H1 (cell line): Measurements from ENCODE around the gene DFFB. TPM values are rescaled to one million over a fixed set of nuclear protein-coding genes. Genes with fewer than 3 reads are reported as not detected.

Experiments used
- CTCF ChIA-PET: fragments of 300-600 bp; sonication (Branson Sonifier 250); formaldehyde crosslinking; loops from one replicate; lab custom pipeline; 2021; ENCODE audit not compliant: partially characterized antibody; lab: Charles Lee
- POLR2A ChIA-PET: fragments of 300-600 bp; sonication (Branson Sonifier 250); formaldehyde crosslinking; loops from one replicate; lab custom pipeline; 2021; ENCODE audit warnings: inconsistent platforms; ENCODE audit not compliant: partially characterized antibody; lab: Charles Lee
- DNase-seq, 2 experiments: peaks; one replicate each; pipeline versions ENCODE4 v3.0.0 to v3.0.0-alpha.2; 2010 to 2022; ENCODE audit warnings: low spot score in 2 of 2, low read depth in 1 of 2, mixed read lengths in 1 of 2
- FAIRE-seq: peaks from 2 replicates; lab custom pipeline; 2011; peaks lifted over from hg19 to GRCh38; lab: Jason Lieb, UNC
- H2AFZ ChIP-seq: 2 replicates; pipeline ENCODE4 v1.8.1; 2012; ENCODE audit warnings: low read length, inconsistent platforms
- H2AK5ac ChIP-seq: 2 replicates; pipeline ENCODE4 v1.6.1; 2013; ENCODE audit warnings: low read depth, low read length
- H2BK120ac ChIP-seq: replicated peaks from 2 replicates; pipeline ENCODE3; 2013; ENCODE audit warnings: low read depth, low read length, inconsistent platforms
- H2BK12ac ChIP-seq: 2 replicates; pipeline ENCODE4 v1.6.1; 2013; ENCODE audit warnings: low read depth, low read length
- H2BK15ac ChIP-seq: 2 replicates; pipeline ENCODE4 v1.6.1; 2013; ENCODE audit warnings: low read length
- H2BK20ac ChIP-seq: 2 replicates; pipeline ENCODE4 v1.6.1; 2013; ENCODE audit warnings: low read length
- H2BK5ac ChIP-seq: 2 replicates; pipeline ENCODE4 v1.6.1; 2013; ENCODE audit warnings: low read depth, low read length
- H3K14ac ChIP-seq: 2 replicates; pipeline ENCODE4 v1.6.1; 2013; ENCODE audit warnings: inconsistent platforms; ENCODE audit not compliant: insufficient read length
- H3K18ac ChIP-seq: 2 replicates; pipeline ENCODE4 v1.6.1; 2013; ENCODE audit warnings: low read length; ENCODE audit errors: extremely low read depth
- H3K23ac ChIP-seq: 2 replicates; pipeline ENCODE4 v1.6.1; 2013; ENCODE audit warnings: inconsistent platforms; ENCODE audit not compliant: insufficient read length
- H3K23me2 ChIP-seq: 2 replicates; pipeline ENCODE4 v1.6.1; 2013; ENCODE audit warnings: low read depth, low read length
- H3K27ac ChIP-seq: 2 replicates; pipeline ENCODE4 v1.6.1; 2011; ENCODE audit warnings: low read depth, low read length, inconsistent platforms
- H3K27me3 ChIP-seq, 4 experiments: replicated peaks in 1 of 4; 1 replicate in 1 of 4; 2 replicates in 3 of 4; pipeline versions ENCODE4 v1.6.1 to v1.8.1; 2011 to 2013; ENCODE audit warnings: low read length in 3 of 4, mild to moderate bottlenecking in 3 of 4, inconsistent platforms in 2 of 4, mixed read lengths in 2 of 4, moderate library complexity in 1 of 4; ENCODE audit not compliant: control insufficient read depth in 3 of 4, insufficient read depth in 3 of 4; ENCODE audit errors: extremely low read depth in 1 of 4
- H3K36me3 ChIP-seq, 4 experiments: 2 replicates each; pipeline versions ENCODE4 v1.6.1 to v1.8.1; 2011 to 2013; ENCODE audit warnings: mild to moderate bottlenecking in 4 of 4, low read length in 3 of 4, moderate library complexity in 2 of 4, control low read depth in 1 of 4, inconsistent platforms in 1 of 4; ENCODE audit not compliant: insufficient read depth in 4 of 4, control insufficient read depth in 2 of 4
- H3K4ac ChIP-seq: replicated peaks from 2 replicates; pipeline ENCODE3; 2013; ENCODE audit warnings: low read length, low read depth, mixed read lengths, inconsistent platforms; ENCODE audit not compliant: insufficient read length
- H3K4me1 ChIP-seq, 4 experiments: replicated peaks in 1 of 4; 1 replicate in 1 of 4; 2 replicates in 3 of 4; pipeline versions ENCODE4 v1.6.1 to v1.8.1; 2011 to 2013; ENCODE audit warnings: low read length in 3 of 4, inconsistent platforms in 2 of 4, mixed read lengths in 1 of 4; ENCODE audit not compliant: insufficient read depth in 4 of 4, control insufficient read depth in 3 of 4
- H3K4me2 ChIP-seq, 2 experiments: 2 replicates each; pipeline versions ENCODE4 v1.6.1 to v1.8.1; 2011 to 2013; ENCODE audit warnings: low read depth in 2 of 2, low read length in 2 of 2, control low read depth in 1 of 2, inconsistent platforms in 1 of 2, mild to moderate bottlenecking in 1 of 2; ENCODE audit not compliant: insufficient read depth in 1 of 2
- H3K4me3 ChIP-seq, 4 experiments: fragments of 200-600, 300-600 bp in 1 of 4; sonication (generic), shearing (Covaris generic), sonication (Bioruptor Twin) in 1 of 4; 2 replicates each; pipeline versions ENCODE4 v1.5.1 to v1.8.1; 2011 to 2016; ENCODE audit warnings: low read length in 4 of 4, low read depth in 3 of 4, control low read depth in 2 of 4, inconsistent platforms in 2 of 4, mild to moderate bottlenecking in 2 of 4, mixed read lengths in 1 of 4, moderate library complexity in 1 of 4; ENCODE audit not compliant: insufficient read depth in 2 of 4; ENCODE audit errors: extremely low read depth in 1 of 4
- H3K56ac ChIP-seq: replicated peaks from 2 replicates; pipeline ENCODE3; 2013; ENCODE audit warnings: low read depth, mild to moderate bottlenecking, mixed read lengths, low read length, inconsistent platforms; ENCODE audit not compliant: insufficient read length
- H3K79me1 ChIP-seq: 2 replicates; pipeline ENCODE4 v1.6.1; 2013; ENCODE audit warnings: low read depth, low read length, control low read depth
- H3K79me2 ChIP-seq, 2 experiments: 2 replicates each; pipeline versions ENCODE4 v1.6.1 to v1.8.1; 2012 to 2013; ENCODE audit warnings: low read length in 2 of 2, mild to moderate bottlenecking in 2 of 2, inconsistent platforms in 1 of 2; ENCODE audit not compliant: insufficient read depth in 2 of 2, control insufficient read depth in 1 of 2
- H3K9ac ChIP-seq, 4 experiments: replicated peaks in 1 of 4; 1 replicate in 1 of 4; 2 replicates in 3 of 4; pipeline versions ENCODE4 v1.6.1 to v1.8.1; 2011 to 2013; ENCODE audit warnings: low read depth in 3 of 4, low read length in 3 of 4, control low read depth in 2 of 4, mild to moderate bottlenecking in 2 of 4, moderate library complexity in 2 of 4, inconsistent platforms in 1 of 4; ENCODE audit errors: extremely low read depth in 1 of 4
- H3K9me3 ChIP-seq, 2 experiments: 2 replicates each; pipeline versions ENCODE4 v1.6.1 to v1.8.1; 2012 to 2013; ENCODE audit warnings: mild to moderate bottlenecking in 2 of 2, moderate library complexity in 2 of 2, control low read depth in 1 of 2, inconsistent platforms in 1 of 2, low read depth in 1 of 2, low read length in 1 of 2, mixed read lengths in 1 of 2; ENCODE audit not compliant: insufficient read depth in 2 of 2
- H4K20me1 ChIP-seq, 2 experiments: replicated peaks in 1 of 2; 2 replicates each; pipeline versions ENCODE3 to v1.8.1; 2011 to 2013; ENCODE audit warnings: inconsistent platforms in 2 of 2, low read length in 2 of 2, mild to moderate bottlenecking in 1 of 2; ENCODE audit not compliant: insufficient read depth in 2 of 2, control insufficient read depth in 1 of 2
- H4K5ac ChIP-seq: 2 replicates; pipeline ENCODE4 v1.6.1; 2013; ENCODE audit warnings: low read length, low read depth, mixed read lengths, inconsistent platforms; ENCODE audit not compliant: insufficient read length
- H4K8ac ChIP-seq: 2 replicates; pipeline ENCODE4 v1.8.0; 2013; ENCODE audit warnings: mild to moderate bottlenecking, moderate library complexity, low read length, inconsistent platforms; ENCODE audit not compliant: insufficient read depth; ENCODE audit errors: extremely low read depth
- H4K91ac ChIP-seq: replicated peaks from 2 replicates; pipeline ENCODE3; 2013; ENCODE audit warnings: low read length, mixed read lengths, inconsistent platforms; ENCODE audit not compliant: insufficient read length
- HDAC2 ChIP-seq, 2 experiments: fragments of 300-600 bp in 1 of 2; sonication (generic) in 1 of 2; IDR thresholded peaks; 2 replicates each; pipeline ENCODE4 v1.6.1; 2011 to 2012; ENCODE audit warnings: low read depth in 2 of 2, low read length in 2 of 2, mild to moderate bottlenecking in 2 of 2, moderate library complexity in 2 of 2, borderline replicate concordance in 1 of 2, inconsistent platforms in 1 of 2
- HDAC6 ChIP-seq: IDR thresholded peaks from one replicate; pipeline ENCODE4 v1.7.1; 2012; ENCODE audit warnings: low read depth, mild to moderate bottlenecking, inconsistent platforms, low read length, moderate library complexity
- RXRA ChIP-seq: IDR thresholded peaks from 2 replicates; pipeline ENCODE4 v1.6.1; 2011; ENCODE audit warnings: low read depth, mild to moderate bottlenecking, low read length, moderate library complexity; ENCODE audit not compliant: insufficient read depth
- ZNF274 ChIP-seq: IDR thresholded peaks from 2 replicates; pipeline ENCODE4 v1.7.0; 2012; ENCODE audit warnings: low read length, borderline replicate concordance; ENCODE audit errors: extremely low read depth
- WGBS, 2 experiments: shearing (Covaris generic) in 1 of 2; methylation state at CpG; one replicate each; pipeline versions ENCODE4 v1.1.6 to v1.1.7; 2013 to 2015; ENCODE audit warnings: low lambda C conversion rate in 2 of 2, mixed read lengths in 2 of 2, inconsistent platforms in 1 of 2, low coverage in 1 of 2, missing lambda C conversion rate in 1 of 2; ENCODE audit not compliant: insufficient replicate concordance in 2 of 2, insufficient coverage in 1 of 2, insufficient read length in 1 of 2; ENCODE audit errors: extremely low coverage in 1 of 2, missing lambda C conversion rate in 1 of 2; 5-methylcytosine and 5-hydroxymethylcytosine counted together
- polyA plus RNA-seq, 7 experiments: library from polyadenylated mRNA; depleted of rRNA in 3 of 7; stranded (reverse) in 5 of 7; unstranded in 2 of 7; fragments of >200 nt in 5 of 7; fragments of 200-250 nt in 2 of 7; gene quantifications; 1 replicate in 5 of 7; 2 replicates in 1 of 7; 4 replicates in 1 of 7; pipeline versions ENCODE4 v1.2.1 to v1.2.3, GENCODE V29; 2011 to 2013; ENCODE audit warnings: missing spikeins in 2 of 7, mixed read lengths in 2 of 7
- total RNA-seq: library from RNA; stranded (reverse); fragmentation: NEBNext Ultra II Directional; extraction: Animal tissue kit (Norgen Biotek cat#: 25700); gene quantifications from 2 replicates; pipeline ENCODE4 v1.2.1, GENCODE V29; 2021

Gene DFFB
- total and polyA plus RNA-seq, 2 of the 8 experiments (the other 6 are each of a cell fraction or from before 2014, with no cell fraction given): 8.6 to 11.9 TPM

- Histone ChIP-seq H3K9ac (no peak overlapping the region), H4K5ac (no peak overlapping the region), H3K27ac (no peak overlapping the region), H2BK120ac (no peak overlapping the region), H3K4me3 (no peak overlapping the region), H2AFZ (no peak overlapping the region), H3K23me2 (no peaks in the 10 kb centered on the region; the same call in 1 of the 2 replicates), H4K20me1 (no peaks in the 10 kb centered on the region), H3K23ac (no peak overlapping the region), H3K14ac (no peak overlapping the region), H3K79me1 (no peaks in the 10 kb centered on the region; the same call in 1 of the 2 replicates), H3K27me3 (no peaks in the 10 kb centered on the region; a peak in 1 of 7 replicates), H3K36me3 (no peaks in the 10 kb centered on the region), H2BK20ac (no peak overlapping the region), H2BK12ac (0 out of 2 replicates have a peak overlapping the region, but pooled peaks have one; percentile 10), H3K4ac (no peak overlapping the region), H3K4me2 (no peak overlapping the region), H2BK15ac (no peak overlapping the region), H3K79me2 (no peaks in the 10 kb centered on the region), H4K91ac (peak overlapping the region; percentile 52), H3K9me3 (no peaks in the 10 kb centered on the region), H3K56ac (no peak overlapping the region), H3K4me1 (peaks cover 0 to 8% (median 4%) of the 10 kb centered on the region in 4 experiments; a peak in 3 of 7 replicates), H2AK5ac (no peak overlapping the region), H4K8ac (peak overlapping the region; percentile 31), H3K18ac (no peak overlapping the region), H2BK5ac (no peak overlapping the region)
- FAIRE-seq (no peak), DNase-seq (no peak)
- ChIA-PET POLR2A (no interaction called here), CTCF (no interaction called here)
- WGBS, 2 experiments: 90% methylated on average over 29 of the region's 30 CpGs; no CpG with 5 or more reads in 1 of the 2 experiments
- TF ChIP-seq HDAC6: no peak
- no peak for TF ChIP-seq HDAC2 (IDR thresholded peaks at IDR 0.05; ENCODE audit: borderline replicate concordance in 1 of 2, low read depth in 2 of 2, low read length in 2 of 2)
- TF ChIP-seq RXRA: no peak
- TF ChIP-seq ZNF274: no peak
These were observed 52.9 kb downstream of the DFFB start for GRCh38 chr1:3910049-3910731.
